ENCODE results near the gene ACLY. TPM values are rescaled to one million over a fixed set of nuclear protein-coding genes. Genes with fewer than 3 reads are reported as not detected.
A peak's percentile ranks its signal among the peaks of the same experiment; 100 is the strongest.
"Not testable (repeated sequence)": the region's sequence is repeated elsewhere in the genome, so short reads cannot be mapped to it uniquely, and the experiment has no call there.

Gene ACLY
- total RNA-seq, 1 experiment from 2014 or later, result 350 TPM

DNA sequence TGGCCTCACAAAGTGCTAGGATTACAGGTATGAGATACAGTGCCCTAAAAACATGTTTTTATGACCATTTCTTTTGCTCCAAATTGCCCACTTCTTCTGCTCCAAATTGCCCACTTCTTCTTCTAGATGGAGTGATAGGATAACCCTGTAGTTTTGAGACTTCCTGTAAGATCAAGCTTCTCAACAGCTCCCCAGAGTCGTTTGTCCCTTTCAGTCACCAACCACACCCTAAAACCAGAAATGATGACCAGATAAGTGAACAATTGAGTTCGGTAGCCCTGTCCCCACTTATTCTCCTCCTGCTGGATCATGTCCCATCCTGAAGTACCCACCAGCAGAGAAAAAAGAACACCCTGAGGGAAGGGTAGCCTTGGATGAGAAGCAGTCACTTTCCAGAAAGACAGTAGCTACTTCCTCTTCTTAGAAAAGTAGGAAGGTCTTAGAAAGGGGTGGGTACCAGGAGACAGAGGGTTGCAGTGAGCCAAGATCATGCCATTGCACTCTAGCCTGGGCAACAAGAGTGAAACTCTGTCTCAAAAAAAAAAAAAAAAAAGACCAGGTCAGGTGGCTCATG is 14.2 kb upstream of the ACLY start:
- Mint-ChIP-seq H3K27me3 (ENCODE audit: low read depth) (no peaks in the 10 kb centered on the region; the same call in 1 of the 2 replicates), H3K4me3 (no peak overlapping the region), H3K36me3 (no peaks in the 10 kb centered on the region), H3K9me3 (no peaks in the 10 kb centered on the region), H3K27ac (no peak overlapping the region), H3K4me1 (peaks cover 14% of the 10 kb centered on the region)
- POLR2A ChIA-PET, result interaction anchor here (0.7 kb wide), 1 partner anchor 91 kb away, joined by 6 read pairs; no protein-coding TSS in a partner anchor
- no peak for TF ChIP-seq ZBTB21 (CRISPR knock-in tag; IDR thresholded peaks at IDR 0.05; ENCODE audit: borderline replicate concordance)
- TF ChIP-seq, protein P1, sequence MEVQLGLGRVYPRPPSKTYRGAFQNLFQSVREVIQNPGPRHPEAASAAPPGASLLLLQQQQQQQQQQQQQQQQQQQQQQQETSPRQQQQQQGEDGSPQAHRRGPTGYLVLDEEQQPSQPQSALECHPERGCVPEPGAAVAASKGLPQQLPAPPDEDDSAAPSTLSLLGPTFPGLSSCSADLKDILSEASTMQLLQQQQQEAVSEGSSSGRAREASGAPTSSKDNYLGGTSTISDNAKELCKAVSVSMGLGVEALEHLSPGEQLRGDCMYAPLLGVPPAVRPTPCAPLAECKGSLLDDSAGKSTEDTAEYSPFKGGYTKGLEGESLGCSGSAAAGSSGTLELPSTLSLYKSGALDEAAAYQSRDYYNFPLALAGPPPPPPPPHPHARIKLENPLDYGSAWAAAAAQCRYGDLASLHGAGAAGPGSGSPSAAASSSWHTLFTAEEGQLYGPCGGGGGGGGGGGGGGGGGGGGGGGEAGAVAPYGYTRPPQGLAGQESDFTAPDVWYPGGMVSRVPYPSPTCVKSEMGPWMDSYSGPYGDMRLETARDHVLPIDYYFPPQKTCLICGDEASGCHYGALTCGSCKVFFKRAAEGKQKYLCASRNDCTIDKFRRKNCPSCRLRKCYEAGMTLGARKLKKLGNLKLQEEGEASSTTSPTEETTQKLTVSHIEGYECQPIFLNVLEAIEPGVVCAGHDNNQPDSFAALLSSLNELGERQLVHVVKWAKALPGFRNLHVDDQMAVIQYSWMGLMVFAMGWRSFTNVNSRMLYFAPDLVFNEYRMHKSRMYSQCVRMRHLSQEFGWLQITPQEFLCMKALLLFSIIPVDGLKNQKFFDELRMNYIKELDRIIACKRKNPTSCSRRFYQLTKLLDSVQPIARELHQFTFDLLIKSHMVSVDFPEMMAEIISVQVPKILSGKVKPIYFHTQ (CRISPR knock-in tag; IDR thresholded peaks at IDR 0.05), result no peak
- TF ChIP-seq ETV6 (CRISPR knock-in tag; IDR thresholded peaks at IDR 0.05), result no peak
- TF ChIP-seq NFATC4 (CRISPR knock-in tag; IDR thresholded peaks at IDR 0.05), result no peak
- TF ChIP-seq GRHL2 (CRISPR knock-in tag; IDR thresholded peaks at IDR 0.05; ENCODE audit: insufficient replicate concordance, severe bottlenecking), result no peak
- no peak for TF ChIP-seq GTF2I (CRISPR knock-in tag; conservative IDR thresholded peaks at IDR 0.05)
- no peak for TF ChIP-seq ZNF138 (CRISPR knock-in tag; conservative IDR thresholded peaks at IDR 0.05)
- no peak for TF ChIP-seq JUN (CRISPR knock-in tag; IDR thresholded peaks at IDR 0.05)
- no peak for TF ChIP-seq ESRRA (CRISPR knock-in tag; IDR thresholded peaks at IDR 0.05; ENCODE audit: borderline replicate concordance)
- DNase-seq (ENCODE audit: low spot score) (no peak), ATAC-seq (no peak)
- CTCF ChIA-PET, result interaction anchor here (0.6 to 1.2 kb wide), 5 partner anchors 25 to 198 kb away, joined by 3 to 4 read pairs (median 3); no protein-coding TSS in a partner anchor

DNA sequence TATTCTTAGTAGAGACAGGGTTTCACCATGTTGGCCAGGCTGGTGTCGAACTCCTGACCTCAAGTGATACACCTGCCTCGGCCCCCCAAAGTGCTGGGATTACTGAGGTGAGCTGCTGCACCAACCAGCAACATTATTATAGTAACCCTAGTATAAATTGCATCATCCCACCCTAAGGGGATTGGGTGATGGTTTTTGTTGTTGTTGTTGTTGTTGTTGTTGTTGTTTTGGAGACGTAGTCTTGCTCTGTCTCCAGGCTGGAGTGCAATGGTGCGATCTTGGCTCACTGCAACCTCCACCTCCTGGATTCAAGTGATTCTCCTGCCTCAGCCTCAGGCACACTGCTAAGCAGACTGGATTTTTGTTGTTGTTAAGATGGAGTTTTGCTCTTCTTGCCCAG is 13.0 kb upstream of the ACLY start:
- not testable (repeated sequence) for ATAC-seq; DNase-seq (ENCODE audit: low spot score); H3K36me3 Mint-ChIP-seq; H3K27me3 Mint-ChIP-seq (ENCODE audit: low read depth); H3K27ac Mint-ChIP-seq; H3K9me3 Mint-ChIP-seq
- Mint-ChIP-seq H3K4me3 (peak overlapping the region; percentile 96; the same call in 1 of the 2 replicates), H3K4me1 (peaks cover 14% of the 10 kb centered on the region)
- POLR2A ChIA-PET, result interaction anchor here (2.5 kb wide), 1 partner anchor 13 kb away, joined by 13 read pairs; the partner anchor contains the start of gene ACLY
- CTCF ChIA-PET, result interaction anchor here (1.7 kb wide), 1 partner anchor 131 kb away, joined by 3 read pairs; no protein-coding TSS in a partner anchor
- peak; percentile 57; the same call in 1 of the 2 replicates for TF ChIP-seq GABPB1 (CRISPR knock-in tag; IDR thresholded peaks at IDR 0.05)

DNA sequence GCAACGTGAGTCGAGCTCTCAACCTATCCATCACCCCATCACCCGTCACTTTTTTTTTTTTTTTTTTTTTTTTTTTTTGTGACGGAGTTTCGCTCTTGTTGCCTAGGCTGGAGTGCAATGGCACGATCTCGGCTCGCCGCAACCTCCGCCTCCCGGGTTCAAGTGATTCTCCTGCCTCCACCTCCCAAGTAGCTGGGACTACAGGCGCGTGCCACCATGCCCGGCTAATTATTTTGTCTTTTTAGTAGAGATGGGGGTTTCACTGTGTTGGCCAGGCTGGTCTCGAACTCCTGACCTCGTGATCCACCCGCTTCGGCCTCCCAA is 12.0 kb upstream of the ACLY start:
- CTCF ChIA-PET, result interaction anchor here (0.6 to 5.2 kb wide), 26 partner anchors 8 to 733 kb away, joined by 3 to 56 read pairs (median 3); partner anchors contain the start of genes ACLY, CNP, DNAJC7 and EIF1
- not testable (repeated sequence) for H3K27me3 Mint-ChIP-seq (ENCODE audit: low read depth); H3K9me3 Mint-ChIP-seq; H3K36me3 Mint-ChIP-seq; DNase-seq (ENCODE audit: low spot score); ATAC-seq
- peak overlapping the region; percentile 99; the same call in 1 of the 2 replicates for H3K27ac Mint-ChIP-seq
- peaks cover 14% of the 10 kb centered on the region for H3K4me1 Mint-ChIP-seq
- H3K4me3 Mint-ChIP-seq, result peak overlapping the region; percentile 96
- POLR2A ChIA-PET, result interaction anchor here (0.6 to 2.5 kb wide), 12 partner anchors 12 to 740 kb away, joined by 3 to 13 read pairs (median 5); partner anchors contain the start of genes ACLY, CNP, DNAJC7 and JUP

DNA sequence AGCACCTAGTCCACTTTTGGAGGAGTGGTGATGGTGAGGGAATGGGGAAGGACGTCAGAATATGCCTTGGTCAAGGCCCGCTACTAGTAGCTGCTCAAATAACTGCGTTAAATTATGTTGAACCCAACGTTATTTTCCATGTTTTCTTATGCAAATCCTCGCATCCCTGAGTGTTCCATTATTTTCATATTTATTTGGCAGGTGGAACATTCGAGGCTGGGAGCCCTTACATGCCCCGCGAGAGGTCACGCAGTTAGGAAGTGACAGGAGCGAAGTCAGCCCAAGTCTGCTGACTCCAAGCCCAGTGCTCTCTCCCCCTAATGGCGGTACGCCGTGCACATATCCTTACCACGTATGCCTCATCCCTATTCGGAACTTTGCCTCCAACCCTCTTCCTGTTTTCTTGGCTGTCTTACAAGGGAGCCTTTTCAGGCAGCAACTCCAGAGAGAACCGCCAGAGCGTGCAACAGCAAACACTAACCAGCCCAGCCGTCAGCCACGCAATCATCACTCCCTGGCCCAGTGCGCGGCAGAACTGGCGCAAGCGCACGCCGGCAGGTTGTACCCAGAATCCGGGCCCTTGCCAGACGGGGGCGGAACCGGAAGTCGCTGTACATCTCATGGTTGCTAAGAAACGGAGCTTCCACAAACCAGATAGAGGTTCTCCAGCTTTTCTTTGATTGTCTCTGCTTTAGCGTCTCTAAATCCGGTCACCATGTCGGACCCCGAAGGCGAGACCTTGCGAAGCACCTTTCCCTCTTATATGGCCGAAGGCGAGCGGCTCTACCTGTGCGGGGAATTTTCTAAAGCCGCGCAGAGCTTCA is 11.5 kb upstream of the ACLY start, which contains the start of gene ODAD4:
TSS of gene ODAD4 (plus strand) at position 609 of the 824 bp plus-strand sequence. CDS start at position 716, 107 bp downstream.
- Mint-ChIP-seq H3K36me3 (no peaks in the 10 kb centered on the region), H3K4me3 (peak within 1 kb of the TSS; percentile 96), H3K27me3 (ENCODE audit: low read depth) (no peaks in the 10 kb centered on the region; the same call in 1 of the 2 replicates), H3K9me3 (no peaks in the 10 kb centered on the region), H3K4me1 (peaks cover 14% of the 10 kb centered on the region), H3K27ac (peak within 1 kb of the TSS; percentile 99)
- ChIA-PET POLR2A (interaction anchor here (0.6 to 2.5 kb wide), 12 partner anchors 11 to 740 kb away, joined by 3 to 13 read pairs (median 5); partner anchors contain the start of genes ACLY, CNP, DNAJC7 and JUP), CTCF (interaction anchor here (0.6 to 5.2 kb wide), 26 partner anchors 9 to 733 kb away, joined by 3 to 56 read pairs (median 3); partner anchors contain the start of genes ACLY, CNP, DNAJC7 and EIF1)
- ATAC-seq (peak; percentile 99), DNase-seq (ENCODE audit: low spot score) (peak; percentile 95)
- TF ChIP-seq, protein P2, sequence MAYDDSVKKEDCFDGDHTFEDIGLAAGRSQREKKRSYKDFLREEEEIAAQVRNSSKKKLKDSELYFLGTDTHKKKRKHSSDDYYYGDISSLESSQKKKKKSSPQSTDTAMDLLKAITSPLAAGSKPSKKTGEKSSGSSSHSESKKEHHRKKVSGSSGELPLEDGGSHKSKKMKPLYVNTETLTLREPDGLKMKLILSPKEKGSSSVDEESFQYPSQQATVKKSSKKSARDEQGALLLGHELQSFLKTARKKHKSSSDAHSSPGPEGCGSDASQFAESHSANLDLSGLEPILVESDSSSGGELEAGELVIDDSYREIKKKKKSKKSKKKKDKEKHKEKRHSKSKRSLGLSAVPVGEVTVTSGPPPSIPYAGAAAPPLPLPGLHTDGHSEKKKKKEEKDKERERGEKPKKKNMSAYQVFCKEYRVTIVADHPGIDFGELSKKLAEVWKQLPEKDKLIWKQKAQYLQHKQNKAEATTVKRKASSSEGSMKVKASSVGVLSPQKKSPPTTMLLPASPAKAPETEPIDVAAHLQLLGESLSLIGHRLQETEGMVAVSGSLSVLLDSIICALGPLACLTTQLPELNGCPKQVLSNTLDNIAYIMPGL (CRISPR knock-in tag; IDR thresholded peaks at IDR 0.05), result peak; percentile 51; the same call in 1 of the 2 replicates
- no peak for TF ChIP-seq ESRRA (CRISPR knock-in tag; IDR thresholded peaks at IDR 0.05; ENCODE audit: borderline replicate concordance)
- TF ChIP-seq SP1 (CRISPR knock-in tag; conservative IDR thresholded peaks at IDR 0.05), result peak; percentile 59
- TF ChIP-seq MYBL2 (CRISPR knock-in tag; IDR thresholded peaks at IDR 0.05), result 0 out of 2 replicates have a peak, but pooled peaks have one; percentile 60
- no peak for TF ChIP-seq ATF1 (CRISPR knock-in tag; IDR thresholded peaks at IDR 0.05)
- TF ChIP-seq GTF2I (CRISPR knock-in tag; conservative IDR thresholded peaks at IDR 0.05), result peak; percentile 94
- TF ChIP-seq, protein P3, sequence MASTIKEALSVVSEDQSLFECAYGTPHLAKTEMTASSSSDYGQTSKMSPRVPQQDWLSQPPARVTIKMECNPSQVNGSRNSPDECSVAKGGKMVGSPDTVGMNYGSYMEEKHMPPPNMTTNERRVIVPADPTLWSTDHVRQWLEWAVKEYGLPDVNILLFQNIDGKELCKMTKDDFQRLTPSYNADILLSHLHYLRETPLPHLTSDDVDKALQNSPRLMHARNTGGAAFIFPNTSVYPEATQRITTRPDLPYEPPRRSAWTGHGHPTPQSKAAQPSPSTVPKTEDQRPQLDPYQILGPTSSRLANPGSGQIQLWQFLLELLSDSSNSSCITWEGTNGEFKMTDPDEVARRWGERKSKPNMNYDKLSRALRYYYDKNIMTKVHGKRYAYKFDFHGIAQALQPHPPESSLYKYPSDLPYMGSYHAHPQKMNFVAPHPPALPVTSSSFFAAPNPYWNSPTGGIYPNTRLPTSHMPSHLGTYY (CRISPR knock-in tag; IDR thresholded peaks at IDR 0.05), result 0 out of 2 replicates have a peak, but pooled peaks have one; percentile 12
- TF ChIP-seq JAZF1 (CRISPR knock-in tag; IDR thresholded peaks at IDR 0.05), result no peak
- peak; percentile 82; the same call in 1 of the 2 replicates for TF ChIP-seq NFE2L1 (CRISPR knock-in tag; IDR thresholded peaks at IDR 0.05)
- TF ChIP-seq ZNF671 (CRISPR knock-in tag; IDR thresholded peaks at IDR 0.05), result 0 out of 2 replicates have a peak, but pooled peaks have one; percentile 39
- TF ChIP-seq TEAD1 (CRISPR knock-in tag; IDR thresholded peaks at IDR 0.05), result peak; percentile 33; the same call in 1 of the 2 replicates
- TF ChIP-seq FOXK1 (CRISPR knock-in tag; IDR thresholded peaks at IDR 0.05), result peak; percentile 66; the same call in 1 of the 2 replicates
- TF ChIP-seq, protein P4, sequence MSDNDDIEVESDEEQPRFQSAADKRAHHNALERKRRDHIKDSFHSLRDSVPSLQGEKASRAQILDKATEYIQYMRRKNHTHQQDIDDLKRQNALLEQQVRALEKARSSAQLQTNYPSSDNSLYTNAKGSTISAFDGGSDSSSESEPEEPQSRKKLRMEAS (CRISPR knock-in tag; IDR thresholded peaks at IDR 0.05), result peak; percentile 79
